ENCODE results near the gene GNAS. TPM values are rescaled to one million over a fixed set of nuclear protein-coding genes. Genes with fewer than 3 reads are reported as not detected.

GNAS gene
- total and polyA plus RNA-seq, 9 of the 15 experiments (the other 6 are each of a cell fraction or from before 2014, with no cell fraction given), result 128 to 648 (median 266) TPM

- no peak for TF ChIP-seq RBM25 (IDR thresholded peaks at IDR 0.05; ENCODE audit: low read depth, low read length, severe bottlenecking)
Observed at GRCh38 chr20:58808271-58809046, 44.1 kb upstream of the GNAS start (continued).

DNA sequence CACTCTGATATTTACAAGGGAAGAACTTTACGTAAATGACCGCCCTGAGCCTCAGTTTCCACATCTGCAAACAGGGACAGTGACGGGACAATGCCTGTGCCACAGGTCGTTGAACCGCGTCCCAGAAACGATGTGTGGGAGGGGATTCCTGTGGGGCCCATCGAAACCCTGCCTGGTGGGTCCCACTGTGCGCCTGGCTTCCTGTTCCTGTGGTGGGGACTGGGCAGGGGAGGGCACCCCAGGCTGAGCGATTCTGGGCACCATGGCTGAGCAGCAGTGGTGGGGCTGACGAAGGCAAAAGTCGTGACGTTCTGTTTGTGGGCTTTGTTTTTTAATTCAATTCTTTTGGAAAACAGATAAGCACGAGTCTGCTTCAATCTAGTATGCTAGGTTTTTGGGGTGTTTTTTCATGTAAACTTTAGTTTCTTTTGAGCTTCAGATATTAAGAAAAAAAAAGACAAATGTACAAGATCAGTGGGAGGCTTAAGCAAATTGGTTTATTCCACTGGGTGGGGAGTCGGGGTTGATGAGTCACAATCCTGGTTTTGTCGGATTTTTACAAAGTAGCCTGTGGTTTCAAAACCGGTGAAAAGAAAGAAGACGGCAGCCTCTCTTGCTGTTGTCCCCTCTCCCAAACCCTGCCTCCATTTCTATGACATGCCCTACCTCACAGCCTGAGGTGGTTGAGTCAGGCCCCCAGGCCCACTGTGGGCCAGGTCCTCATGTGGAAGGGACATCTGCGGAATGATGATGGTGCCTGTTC lies 42.2 kb upstream of the GNAS start:
- Histone ChIP-seq H3K4me2 (ENCODE audit: insufficient read depth, low read length) (no peak overlapping the region), H3K9me1 (ENCODE audit: control insufficient read depth, insufficient read depth, low read length) (no peaks in the 10 kb centered on the region), H3K4me1 (replicated peaks in 1 of 2; ENCODE audit: control insufficient read depth in 2 of 2, insufficient read depth in 2 of 2, low read length in 2 of 2) (no peaks in the 10 kb centered on the region), H3K79me2 (ENCODE audit: control insufficient read depth, insufficient read depth, low read length) (no peaks in the 10 kb centered on the region), H3K27ac (ENCODE audit: extremely low read depth, low read depth, low read length) (no peak overlapping the region), H3K4me3 (no peak overlapping the region), H3K9ac (ENCODE audit: insufficient read depth in 1 of 2, low read depth in 2 of 2, low read length in 2 of 2) (no peak overlapping the region), H2AFZ (ENCODE audit: low read depth, low read length) (no peak overlapping the region), H3K27me3 (ENCODE audit: control insufficient read depth in 2 of 2, insufficient read depth in 2 of 2, low read length in 2 of 2) (peaks cover 53 to 74% of the 10 kb centered on the region in 2 experiments), H4K20me1 (replicated peaks; ENCODE audit: control insufficient read depth, insufficient read depth, low read length) (0 out of 2 replicates have a peak, but pooled peaks cover 14% of the 10 kb centered on the region), H3K36me3 (ENCODE audit: control insufficient read depth, insufficient read depth, low read length) (no peaks in the 10 kb centered on the region), H3K9me3 (replicated peaks; ENCODE audit: control insufficient read depth, insufficient read depth, low read depth, low read length) (no peaks in the 10 kb centered on the region)
- BruUV-seq (replicated peaks), result no TSS peak
- intact Hi-C loops (cut with micrococcal nuclease) (no loop called here), in situ Hi-C loops (cut with MboI) (loop anchor here (25.0 kb wide), 1 partner anchor 573 kb away; the partner anchor contains the start of gene ANKRD60)
- ATAC-seq (no peak), DNase-seq (ENCODE audit: extremely low read depth in 1 of 4, low spot score in 3 of 4) (no peak), FAIRE-seq (no peak)
- 4% methylated on average over 19 of the region's 19 CpGs for WGBS (ENCODE audit: insufficient coverage, low coverage, missing lambda C conversion rate)
- ChIA-PET CTCF (ENCODE audit: low intra/inter-chr PET ratio) (no interaction called here), POLR2A (interaction anchor here (0.6 kb wide), 1 partner anchor 165 kb away, joined by 3 read pairs; no protein-coding TSS in a partner anchor)
- TF ChIP-seq CBFA2T2 (conservative IDR thresholded peaks at IDR 0.05) (no peak), ZBTB9 (CRISPR knock-in tag; IDR thresholded peaks at IDR 0.05) (no peak), IRF1 (CRISPR knock-in tag; IDR thresholded peaks at IDR 0.05; ENCODE audit: borderline replicate concordance) (no peak), ZNF445 (CRISPR knock-in tag; IDR thresholded peaks at IDR 0.05; ENCODE audit: low read depth) (no peak), THAP7 (CRISPR knock-in tag; IDR thresholded peaks at IDR 0.05) (no peak), PRDM10 (IDR thresholded peaks at IDR 0.05; ENCODE audit: partially characterized antibody) (peak; percentile 22)
- TF ChIP-seq, protein P1, sequence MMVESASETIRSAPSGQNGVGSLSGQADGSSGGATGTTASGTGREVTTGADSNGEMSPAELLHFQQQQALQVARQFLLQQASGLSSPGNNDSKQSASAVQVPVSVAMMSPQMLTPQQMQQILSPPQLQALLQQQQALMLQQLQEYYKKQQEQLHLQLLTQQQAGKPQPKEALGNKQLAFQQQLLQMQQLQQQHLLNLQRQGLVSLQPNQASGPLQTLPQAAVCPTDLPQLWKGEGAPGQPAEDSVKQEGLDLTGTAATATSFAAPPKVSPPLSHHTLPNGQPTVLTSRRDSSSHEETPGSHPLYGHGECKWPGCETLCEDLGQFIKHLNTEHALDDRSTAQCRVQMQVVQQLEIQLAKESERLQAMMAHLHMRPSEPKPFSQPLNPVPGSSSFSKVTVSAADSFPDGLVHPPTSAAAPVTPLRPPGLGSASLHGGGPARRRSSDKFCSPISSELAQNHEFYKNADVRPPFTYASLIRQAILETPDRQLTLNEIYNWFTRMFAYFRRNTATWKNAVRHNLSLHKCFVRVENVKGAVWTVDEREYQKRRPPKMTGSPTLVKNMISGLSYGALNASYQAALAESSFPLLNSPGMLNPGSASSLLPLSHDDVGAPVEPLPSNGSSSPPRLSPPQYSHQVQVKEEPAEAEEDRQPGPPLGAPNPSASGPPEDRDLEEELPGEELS (CRISPR knock-in tag; IDR thresholded peaks at IDR 0.05; ENCODE audit: borderline replicate concordance), result no peak
